ENCODE data around the gene FGGY.

Gene FGGY

GRCh38 chr1:59737638-59738037 lies 440.7 kb downstream of the FGGY start:
- TF ChIP-seq CTCF (conservative IDR thresholded peaks at IDR 0.05; ENCODE audit: low read depth), result no peak
- CTCF ChIA-PET, result interaction anchor here (0.5 kb wide), 2 partner anchors 952 to 1037 kb away, joined by 3 read pairs; no protein-coding TSS in a partner anchor
- no peak overlapping the region for H3K27ac ChIP-seq
- POLR2A ChIA-PET (ENCODE audit: low non-redundant PET), result no interaction called here
- no peak for DNase-seq (ENCODE audit: low spot score)

GRCh38 chr1:59738152-59738551 lies 441.3 kb downstream of the FGGY start:
- DNase-seq (ENCODE audit: low spot score), result no peak
- POLR2A ChIA-PET (ENCODE audit: low non-redundant PET), result no interaction called here
- CTCF ChIA-PET, result interaction anchor here (0.5 to 0.6 kb wide), 2 partner anchors 723 to 1038 kb away, joined by 3 read pairs; no protein-coding TSS in a partner anchor
- no peak overlapping the region for H3K27ac ChIP-seq
- TF ChIP-seq CTCF (conservative IDR thresholded peaks at IDR 0.05; ENCODE audit: low read depth), result no peak

GRCh38 chr1:59738591-59739015 lies 441.7 kb downstream of the FGGY start:
- CTCF ChIA-PET, result interaction anchor here (0.6 to 0.7 kb wide), 2 partner anchors 64 to 723 kb away, joined by 3 read pairs; no protein-coding TSS in a partner anchor
- H3K27ac ChIP-seq, result no peak overlapping the region
- no peak for TF ChIP-seq CTCF (conservative IDR thresholded peaks at IDR 0.05; ENCODE audit: low read depth)
- POLR2A ChIA-PET (ENCODE audit: low non-redundant PET), result no interaction called here
- DNase-seq (ENCODE audit: low spot score), result no peak

GRCh38 chr1:59739111-59739510 lies 442.2 kb downstream of the FGGY start:
- ChIA-PET POLR2A (ENCODE audit: low non-redundant PET) (no interaction called here), CTCF (interaction anchor here (0.7 kb wide), 1 partner anchor 63 kb away, joined by 3 read pairs; no protein-coding TSS in a partner anchor)
- TF ChIP-seq CTCF (conservative IDR thresholded peaks at IDR 0.05; ENCODE audit: low read depth), result no peak
- no peak for DNase-seq (ENCODE audit: low spot score)
- H3K27ac ChIP-seq, result no peak overlapping the region

GRCh38 chr1:59742526-59742925 lies 445.6 kb downstream of the FGGY start:
- TF ChIP-seq CTCF (conservative IDR thresholded peaks at IDR 0.05; ENCODE audit: low read depth), result no peak
- CTCF ChIA-PET, result no interaction called here
- no peak for DNase-seq (ENCODE audit: low spot score)
- POLR2A ChIA-PET (ENCODE audit: low non-redundant PET), result no interaction called here
- no peak overlapping the region for H3K27ac ChIP-seq

- CTCF ChIA-PET, result no interaction called here
- no peak for DNase-seq (ENCODE audit: low spot score)
- POLR2A ChIA-PET (ENCODE audit: low non-redundant PET), result no interaction called here
- H3K27ac ChIP-seq, result no peak overlapping the region
- TF ChIP-seq CTCF (conservative IDR thresholded peaks at IDR 0.05; ENCODE audit: low read depth), result no peak
Measured at GRCh38 chr1:59743324-59744091, 446.6 kb downstream of the FGGY start.
